ENCODE measurements around the gene TRIM45.
"Not testable (repeated sequence)": the region's sequence is repeated elsewhere in the genome, so short reads cannot be mapped to it uniquely, and the experiment has no call there.

Gene TRIM45

GRCh38 chr1:117161887-117162286 is 40.3 kb upstream of the TRIM45 start:
- no peak for TF ChIP-seq CTCF (conservative IDR thresholded peaks at IDR 0.05; ENCODE audit: low read length)
- DNase-seq (ENCODE audit: low read depth): no peak
- no peak overlapping the region for H3K4me3 ChIP-seq (ENCODE audit: low read length)

- not testable (repeated sequence) for H3K4me3 ChIP-seq (ENCODE audit: low read length); DNase-seq (ENCODE audit: low read depth)
Observed at GRCh38 chr1:117151305-117151704, 29.8 kb upstream of the TRIM45 start.

- DNase-seq (ENCODE audit: low read depth): peak; percentile 16
- no peak overlapping the region for H3K4me3 ChIP-seq (ENCODE audit: low read length)
- no peak for TF ChIP-seq CTCF (conservative IDR thresholded peaks at IDR 0.05; ENCODE audit: low read length)
Observed at GRCh38 chr1:117150316-117150715, 28.8 kb upstream of the TRIM45 start.

- TF ChIP-seq CTCF (conservative IDR thresholded peaks at IDR 0.05; ENCODE audit: low read length): no peak
- H3K4me3 ChIP-seq (ENCODE audit: low read length): no peak overlapping the region
- DNase-seq (ENCODE audit: low read depth): no peak
Observed at GRCh38 chr1:117147856-117148588, 26.5 kb upstream of the TRIM45 start.

- no peak for TF ChIP-seq CTCF (conservative IDR thresholded peaks at IDR 0.05; ENCODE audit: low read length)
- no peak for DNase-seq (ENCODE audit: low read depth)
- H3K4me3 ChIP-seq (ENCODE audit: low read length): no peak overlapping the region
Observed at GRCh38 chr1:117147341-117147831, 25.8 kb upstream of the TRIM45 start.

GRCh38 chr1:117146575-117147340 is 25.2 kb upstream of the TRIM45 start:
- peak; percentile 81 for DNase-seq (ENCODE audit: low read depth)
- H3K4me3 ChIP-seq (ENCODE audit: low read length): no peak overlapping the region
- TF ChIP-seq CTCF (conservative IDR thresholded peaks at IDR 0.05; ENCODE audit: low read length): no peak

GRCh38 chr1:117146072-117146471 is 24.5 kb upstream of the TRIM45 start:
- no peak for DNase-seq (ENCODE audit: low read depth)
- H3K4me3 ChIP-seq (ENCODE audit: low read length): no peak overlapping the region
- no peak for TF ChIP-seq CTCF (conservative IDR thresholded peaks at IDR 0.05; ENCODE audit: low read length)

Data from AG10803 (cell line).